COLO668 (cell line): ENCODE results near the gene RNF41.
"Not testable (repeated sequence)": the region's sequence is repeated elsewhere in the genome, so short reads cannot be mapped to it uniquely, and the experiment has no call there.

Source experiments
- DNase-seq: peaks from one replicate; lab custom pipeline; 2025; ENCODE audit not compliant: unreplicated experiment; lab: John Stamatoyannopoulos, UW

Gene RNF41

GRCh38 chr12:56172839-56173238, 48.9 kb downstream of the RNF41 start:
- DNase-seq: no peak

- DNase-seq: no peak
Measured at GRCh38 chr12:56169229-56169759, 52.4 kb downstream of the RNF41 start.

GRCh38 chr12:56165369-56165768, 56.4 kb downstream of the RNF41 start:
- DNase-seq: no peak

- no peak for DNase-seq
Measured at GRCh38 chr12:56164345-56164729, 57.4 kb downstream of the RNF41 start.

- no peak for DNase-seq
Measured at GRCh38 chr12:56163533-56164344, 58.0 kb downstream of the RNF41 start.

- DNase-seq: no peak
Measured at GRCh38 chr12:56162468-56163290, 59.0 kb downstream of the RNF41 start.

- DNase-seq: no peak
Measured at GRCh38 chr12:56161690-56162351, 59.9 kb downstream of the RNF41 start.

GRCh38 chr12:56160894-56161689, 60.6 kb downstream of the RNF41 start:
- DNase-seq: no peak

GRCh38 chr12:56160193-56160763, 61.4 kb downstream of the RNF41 start:
- DNase-seq: no peak

GRCh38 chr12:56159482-56160192, 62.1 kb downstream of the RNF41 start:
- DNase-seq: no peak

GRCh38 chr12:56158926-56159461, 62.7 kb downstream of the RNF41 start:
- no peak for DNase-seq

- peak; percentile 89 for DNase-seq
Measured at GRCh38 chr12:56158029-56158925, 63.4 kb downstream of the RNF41 start, which contains the start of gene MYL6. Gene MYL6, plus strand, starts transcription at chr12:56158359. Its CDS starts 43 bp downstream, at chr12:56158402.

GRCh38 chr12:56157201-56158028, 64.3 kb downstream of the RNF41 start:
- DNase-seq: peak; percentile 69

- not testable (repeated sequence) for DNase-seq
Measured at GRCh38 chr12:56156464-56157200, 65.1 kb downstream of the RNF41 start.

GRCh38 chr12:56155256-56155845, 66.4 kb downstream of the RNF41 start:
- no peak for DNase-seq

- DNase-seq: no peak
Measured at GRCh38 chr12:56154818-56155217, 66.9 kb downstream of the RNF41 start.
